ENCODE measurements around the gene TUBA4A.

The TUBA4A gene

GRCh38 chr2:219253753-219254589, at the start of gene TUBA4A:
Gene TUBA4A, minus strand, starts transcription at chr2:219253918. Its CDS starts 60 bp downstream, at chr2:219253858.
- peak; percentile 74 to 92 (median 83) for DNase-seq (ENCODE audit: low read depth in 4 of 4, low spot score in 1 of 4)

GRCh38 chr2:219302412-219302968, 48.8 kb upstream of the TUBA4A start:
- DNase-seq (ENCODE audit: low read depth in 4 of 4, low spot score in 1 of 4): no peak

GRCh38 chr2:219300022-219300421, 46.3 kb upstream of the TUBA4A start:
- DNase-seq (ENCODE audit: low read depth in 4 of 4, low spot score in 1 of 4): no peak

- DNase-seq (ENCODE audit: low read depth in 4 of 4, low spot score in 1 of 4): no peak
Measured at GRCh38 chr2:219299372-219299760, 45.6 kb upstream of the TUBA4A start.

- DNase-seq (ENCODE audit: low read depth in 4 of 4, low spot score in 1 of 4): peak; percentile 76 to 93 (median 84)
Measured at GRCh38 chr2:219298759-219299371, 45.1 kb upstream of the TUBA4A start.

- no peak for DNase-seq (ENCODE audit: low read depth in 4 of 4, low spot score in 1 of 4)
Measured at GRCh38 chr2:219297766-219298456, 44.2 kb upstream of the TUBA4A start.

GRCh38 chr2:219296631-219297391, 43.1 kb upstream of the TUBA4A start:
- DNase-seq (ENCODE audit: low read depth in 4 of 4, low spot score in 1 of 4): no peak

GRCh38 chr2:219296142-219296541, 42.4 kb upstream of the TUBA4A start:
- no peak for DNase-seq (ENCODE audit: low read depth in 4 of 4, low spot score in 1 of 4)

GRCh38 chr2:219294356-219295351, 40.9 kb upstream of the TUBA4A start:
- peak; percentile 70 to 82 (median 80) for DNase-seq (ENCODE audit: low read depth in 4 of 4, low spot score in 1 of 4)

GRCh38 chr2:219293736-219294231, 40.1 kb upstream of the TUBA4A start:
- DNase-seq (ENCODE audit: low read depth in 4 of 4, low spot score in 1 of 4): no peak

- no peak for DNase-seq (ENCODE audit: low read depth in 4 of 4, low spot score in 1 of 4)
Measured at GRCh38 chr2:219292616-219293015, 38.9 kb upstream of the TUBA4A start.

- DNase-seq (ENCODE audit: low read depth in 4 of 4, low spot score in 1 of 4): no peak
Measured at GRCh38 chr2:219291910-219292490, 38.3 kb upstream of the TUBA4A start.

- DNase-seq (ENCODE audit: low read depth in 4 of 4, low spot score in 1 of 4): no peak
Measured at GRCh38 chr2:219291394-219291793, 37.7 kb upstream of the TUBA4A start.

GRCh38 chr2:219290381-219291171, 36.9 kb upstream of the TUBA4A start:
- no peak for DNase-seq (ENCODE audit: low read depth in 4 of 4, low spot score in 1 of 4)

GRCh38 chr2:219289537-219290361, 36.0 kb upstream of the TUBA4A start:
- no peak for DNase-seq (ENCODE audit: low read depth in 4 of 4, low spot score in 1 of 4)

GRCh38 chr2:219289195-219289536, 35.4 kb upstream of the TUBA4A start:
- DNase-seq (ENCODE audit: low read depth in 4 of 4, low spot score in 1 of 4): no peak

- no peak for DNase-seq (ENCODE audit: low read depth in 4 of 4, low spot score in 1 of 4)
Measured at GRCh38 chr2:219287580-219288265, 34.0 kb upstream of the TUBA4A start.

Data from stimulated activated CD4-positive, alpha-beta T cell treated with anti-CD3 and anti-CD28 coated beads, Interleukin-1b, Interleukin-23, amount 100 ng/mL, for 24 hours (primary cell).